ENCODE results near the gene POLRMT. TPM values are rescaled to one million over a fixed set of nuclear protein-coding genes. Genes with fewer than 3 reads are reported as not detected.

POLRMT gene
- total and polyA plus RNA-seq, 8 donors: 18.5 to 196 (median 80.9) TPM

- DNase-seq: peak; percentile 52 to 57
- intact Hi-C loops (cut with DNase I; ENCODE audit: low total_unique reads): no loop called here
- no peak for TF ChIP-seq POLR2A (IDR thresholded peaks at IDR 0.05)
- no peak for TF ChIP-seq EP300 (IDR thresholded peaks at IDR 0.05)
- TF ChIP-seq CTCF (IDR thresholded peaks at IDR 0.05): no peak
- no peak for TF ChIP-seq POLR2AphosphoS5 (IDR thresholded peaks at IDR 0.05)
- H3K4me1 ChIP-seq: peaks cover 61 to 86% (median 78%) of the 10 kb centered on the region in 4 donors
- peaks cover 0 to 27% (median 22%) of the 10 kb centered on the region in 4 donors for H3K36me3 ChIP-seq
- H3K27me3 ChIP-seq: no peaks in the 10 kb centered on the region
- peak overlapping the region; percentile 93 to 96 (median 94) for H3K27ac ChIP-seq
- peak overlapping the region; percentile 90 to 100 (median 97) for H3K4me3 ChIP-seq
- H3K9me3 ChIP-seq: no peaks in the 10 kb centered on the region
- 13 to 26% (median 15%) methylated on average over 3 to 20 of the region's 20 CpGs for WGBS, 5 donors
These were observed 27.6 kb upstream of the POLRMT start for GRCh38 chr19:660793-661426.

GRCh38 chr19:658916-659839 is 25.8 kb upstream of the POLRMT start:
- peaks cover 55 to 82% (median 72%) of the 10 kb centered on the region in 4 donors for H3K4me1 ChIP-seq
- H3K4me3 ChIP-seq: peak overlapping the region in 1 of 4 donors; percentile 13
- H3K27ac ChIP-seq: peak overlapping the region in 3 of 5 donors; percentile 94 to 96 (median 95)

GRCh38 chr19:658059-658839 is 24.9 kb upstream of the POLRMT start:
- 71 to 78% (median 71%) methylated on average over 22 to 33 of the region's 33 CpGs for WGBS, 5 donors
- peaks cover 47 to 81% (median 64%) of the 10 kb centered on the region in 4 donors for H3K4me1 ChIP-seq
- no peaks in the 10 kb centered on the region for H3K27me3 ChIP-seq
- intact Hi-C loops (cut with DNase I; ENCODE audit: low total_unique reads): no loop called here
- no peaks in the 10 kb centered on the region for H3K9me3 ChIP-seq
- H3K36me3 ChIP-seq: peaks cover 10 to 52% (median 45%) of the 10 kb centered on the region in 4 donors
- H3K4me3 ChIP-seq: peak overlapping the region in 1 of 4 donors; percentile 13
- peak in 1 of 2 donors; percentile 62 for DNase-seq
- TF ChIP-seq CTCF (IDR thresholded peaks at IDR 0.05): no peak
- TF ChIP-seq EP300 (IDR thresholded peaks at IDR 0.05): no peak
- TF ChIP-seq POLR2A (IDR thresholded peaks at IDR 0.05): no peak
- TF ChIP-seq POLR2AphosphoS5 (IDR thresholded peaks at IDR 0.05): no peak
- H3K27ac ChIP-seq: peak overlapping the region in 2 of 5 donors; percentile 94 to 95

More at GRCh38 chr19:658916-659839, 25.8 kb upstream of the POLRMT start:
- Histone ChIP-seq H3K27me3 (no peaks in the 10 kb centered on the region), H3K9me3 (no peaks in the 10 kb centered on the region), H3K36me3 (peaks cover under 1 to 43% (median 35%) of the 10 kb centered on the region in 4 donors)
- DNase-seq: peak; percentile 39 to 79
- TF ChIP-seq POLR2A (IDR thresholded peaks at IDR 0.05) (no peak), EP300 (IDR thresholded peaks at IDR 0.05) (no peak), POLR2AphosphoS5 (IDR thresholded peaks at IDR 0.05) (no peak), CTCF (IDR thresholded peaks at IDR 0.05) (no peak)
- WGBS, 5 donors: 62 to 71% (median 65%) methylated on average over 30 to 50 of the region's 50 CpGs
- intact Hi-C loops (cut with DNase I; ENCODE audit: low total_unique reads): no loop called here

- Histone ChIP-seq H3K4me1 (peaks cover 47 to 82% (median 64%) of the 10 kb centered on the region in 4 donors), H3K36me3 (peaks cover 13 to 59% (median 51%) of the 10 kb centered on the region in 4 donors), H3K27me3 (no peaks in the 10 kb centered on the region), H3K4me3 (no peak overlapping the region), H3K27ac (no peak overlapping the region), H3K9me3 (no peaks in the 10 kb centered on the region)
- WGBS, 5 donors: 68 to 85% (median 81%) methylated on average over 7 to 19 of the region's 19 CpGs
- no peak for TF ChIP-seq POLR2AphosphoS5 (IDR thresholded peaks at IDR 0.05)
- TF ChIP-seq CTCF (IDR thresholded peaks at IDR 0.05): no peak
- TF ChIP-seq EP300 (IDR thresholded peaks at IDR 0.05): no peak
- TF ChIP-seq POLR2A (IDR thresholded peaks at IDR 0.05): no peak
- intact Hi-C loops (cut with DNase I; ENCODE audit: low total_unique reads): no loop called here
- no peak for DNase-seq
These were observed 24.3 kb upstream of the POLRMT start for GRCh38 chr19:657611-658010.

Data from stomach (tissue), 9 donors.